HepG2 (cell line): ENCODE measurements around the gene WRAP73. TPM values are rescaled to one million over a fixed set of nuclear protein-coding genes. Genes with fewer than 3 reads are reported as not detected.

Experiments
- ATAC-seq: fragments of 200-7000 bp; cut with Tn5 transposase; 3 replicates; pipeline ENCODE4 v1.9.1; 2020; ENCODE audit warnings: mild to moderate bottlenecking, moderate library complexity
- BruUV-seq: library from RNA; stranded (reverse); fragments of 400-500 nt; replicated peaks from 2 replicates; lab custom pipeline; 2021; lab: Mats Ljungman, UMichigan
- CTCF ChIA-PET: fragments of 300-600 bp; formaldehyde crosslinking; extraction: SDS; loops from one replicate; lab custom pipeline; 2021; ENCODE audit warnings: low total read pairs, inconsistent platforms, low intra/inter-chr PET ratio; lab: Yijun Ruan, JAX
- POLR2A ChIA-PET: fragments of 350-600 bp; sonication (Branson Sonifier 250); formaldehyde crosslinking; loops from one replicate; lab custom pipeline; 2020; ENCODE audit warnings: antibody characterized with exemption, inconsistent platforms; lab: Yijun Ruan, JAX
- DNase-seq: peaks from one replicate; pipeline ENCODE4 v3.0.0-alpha.2; 2015; ENCODE audit warnings: low spot score
- FAIRE-seq: peaks from 3 replicates; lab custom pipeline; 2011; peaks lifted over from hg19 to GRCh38; lab: Jason Lieb, UNC
- H2AFZ ChIP-seq: one replicate; pipeline ENCODE4 v1.6.1; 2011; ENCODE audit warnings: low read length, inconsistent platforms
- H3K27ac ChIP-seq: fragments of 300-600 bp; 3 replicates; pipeline ENCODE4 v1.8.0; 2011; ENCODE audit warnings: mixed run types, mild to moderate bottlenecking, mixed read lengths, low read length, inconsistent platforms; ENCODE audit not compliant: insufficient read depth; ENCODE audit errors: extremely low read length
- H3K27me3 ChIP-seq, 2 experiments: fragments of 200-600 bp in 1 of 2; 2 replicates in 1 of 2; 3 replicates in 1 of 2; pipeline versions ENCODE4 v1.6.0 to v1.8.0; 2011; ENCODE audit warnings: low read length in 2 of 2, mild to moderate bottlenecking in 2 of 2, moderate library complexity in 2 of 2, inconsistent platforms in 1 of 2; ENCODE audit not compliant: insufficient read depth in 2 of 2, control insufficient read depth in 1 of 2
- H3K36me3 ChIP-seq, 2 experiments: fragments of 200-600 bp in 1 of 2; replicated peaks in 1 of 2; 2 replicates in 1 of 2; 3 replicates in 1 of 2; pipeline versions ENCODE4 v1.5.1 to v1.8.0; 2011; ENCODE audit warnings: low read length in 2 of 2, inconsistent platforms in 1 of 2; ENCODE audit not compliant: insufficient read depth in 2 of 2, control insufficient read depth in 1 of 2
- H3K4me1 ChIP-seq: 2 replicates; pipeline ENCODE4 v1.5.1; 2012; ENCODE audit warnings: low read length, inconsistent platforms; ENCODE audit not compliant: insufficient read depth
- H3K4me2 ChIP-seq: 2 replicates; pipeline ENCODE4 v1.6.0; 2011; ENCODE audit warnings: low read depth, low read length, inconsistent platforms
- H3K4me3 ChIP-seq, 3 experiments: fragments of 200-600 bp in 1 of 3; sonication (generic), shearing (Covaris generic) in 1 of 3; replicated peaks in 1 of 3; 2 replicates each; pipeline ENCODE4 v1.5.1; 2011 to 2016; ENCODE audit warnings: low read length in 3 of 3, inconsistent platforms in 2 of 3, low read depth in 2 of 3, mild to moderate bottlenecking in 2 of 3, control low read depth in 1 of 3, mixed read lengths in 1 of 3; ENCODE audit not compliant: insufficient read depth in 1 of 3
- H3K79me2 ChIP-seq: one replicate; pipeline ENCODE4 v1.6.1; 2011; ENCODE audit warnings: low read length, inconsistent platforms; ENCODE audit not compliant: insufficient read depth
- H3K9ac ChIP-seq: 2 replicates; pipeline ENCODE4 v1.6.0; 2011; ENCODE audit warnings: mild to moderate bottlenecking, low read depth, low read length, inconsistent platforms; ENCODE audit not compliant: insufficient read depth
- H3K9me3 ChIP-seq: 2 replicates; pipeline ENCODE4 v1.5.1; 2012; ENCODE audit warnings: mild to moderate bottlenecking, low read length
- H4K20me1 ChIP-seq: 2 replicates; pipeline ENCODE4 v1.6.0; 2011; ENCODE audit warnings: inconsistent platforms, mild to moderate bottlenecking, low read length, moderate library complexity; ENCODE audit not compliant: insufficient read depth
- ATM ChIP-seq: fragments of 450-650 bp; IDR thresholded peaks from 2 replicates; pipeline ENCODE4 v1.7.1; 2017; ENCODE audit warnings: mild to moderate bottlenecking, borderline replicate concordance
- CREM ChIP-seq, 2 experiments: sonication (generic) in 1 of 2; formaldehyde crosslinking in 1 of 2; IDR thresholded peaks; 2 replicates each; pipeline versions ENCODE4 v1.4.0 to v1.6.1; 2016 to 2020; ENCODE audit warnings: antibody characterized with exemption in 1 of 2, mild to moderate bottlenecking in 1 of 2, missing genetic modification reagents in 1 of 2
- FOXK1 ChIP-seq: sonication (generic); formaldehyde crosslinking; IDR thresholded peaks from 2 replicates; pipeline ENCODE4 v1.4.0; 2020; ENCODE audit warnings: low read depth, missing genetic modification reagents, borderline replicate concordance
- IRF2 ChIP-seq: IDR thresholded peaks from 2 replicates; pipeline ENCODE4 v1.6.1; 2018; ENCODE audit warnings: missing genetic modification reagents, missing compliant biosample characterization
- SRSF1 ChIP-seq: fragments of 200-400 bp; formaldehyde crosslinking; optimal IDR thresholded peaks from 2 replicates; pipeline ENCODE3; 2017; ENCODE audit warnings: mild to moderate bottlenecking, low read depth, low read length, moderate library complexity
- SYNCRIP ChIP-seq: fragments of 200-400 bp; formaldehyde crosslinking; IDR thresholded peaks from 2 replicates; pipeline ENCODE4 v1.6.1; 2018; ENCODE audit warnings: mild to moderate bottlenecking, low read depth, low read length; ENCODE audit not compliant: insufficient read depth
- ZEB1 ChIP-seq: IDR thresholded peaks from 2 replicates; pipeline ENCODE4 v1.6.1; 2012; ENCODE audit warnings: mild to moderate bottlenecking, low read depth, inconsistent platforms; ENCODE audit not compliant: insufficient replicate concordance
- ZFX ChIP-seq: sonication (generic); formaldehyde crosslinking; IDR thresholded peaks from 2 replicates; pipeline ENCODE4 v1.4.0; 2020; ENCODE audit warnings: mild to moderate bottlenecking, low read depth, missing genetic modification reagents, moderate library complexity
- ZNF547 ChIP-seq: sonication (generic); formaldehyde crosslinking; IDR thresholded peaks from 2 replicates; pipeline ENCODE4 v1.5.1; 2020; ENCODE audit warnings: mild to moderate bottlenecking, missing genetic modification reagents
- ZNF605 ChIP-seq: sonication (generic); formaldehyde crosslinking; IDR thresholded peaks from 2 replicates; pipeline ENCODE4 v1.8.0; 2022; ENCODE audit warnings: mild to moderate bottlenecking, missing genetic modification reagents
- ZNF674 ChIP-seq: sonication (generic); formaldehyde crosslinking; IDR thresholded peaks from 2 replicates; pipeline ENCODE4 v1.5.0; 2020; ENCODE audit warnings: low read depth, mild to moderate bottlenecking, missing genetic modification reagents
- ZNF747 ChIP-seq: sonication (generic); formaldehyde crosslinking; IDR thresholded peaks from 2 replicates; pipeline ENCODE4 v1.8.1; 2023; ENCODE audit warnings: missing genetic modification reagents, mild to moderate bottlenecking, borderline replicate concordance
- WGBS: methylation state at CpG from one replicate; pipeline ENCODE4 v1.1.6; 2017; ENCODE audit warnings: low lambda C conversion rate; 5-methylcytosine and 5-hydroxymethylcytosine counted together
- in situ Hi-C: cut with HindIII; loops from 2 replicates; pipeline ENCODE4 v1.10.0; 2017; ENCODE audit warnings: low pct_unique_long_range_greater_than_20kb; ENCODE audit not compliant: extremely low pct_ligation_motif_present
- intact Hi-C: fragments of 100-400 bp; cut with micrococcal nuclease; formaldehyde crosslinking; loops from one replicate; pipeline ENCODE4 v1.10.0; 2022; ENCODE audit not compliant: unreplicated experiment
- polyA plus RNA-seq, 8 experiments: library from polyadenylated mRNA; depleted of rRNA in 3 of 8; stranded (reverse) in 7 of 8; unstranded in 1 of 8; fragments of >200 nt; fragmentation: Illumina TruSeq in 4 of 8; extraction: Trizol in 4 of 8; gene quantifications; 2 replicates each; pipeline versions ENCODE4 v1.2.1 to v1.2.3, GENCODE V29; 2011 to 2016; ENCODE audit warnings: low read depth in 4 of 8, missing spikeins in 1 of 8, mixed read lengths in 1 of 8; ENCODE audit not compliant: insufficient read depth in 1 of 8
- total RNA-seq, 5 experiments: library from RNA; depleted of rRNA; stranded (reverse); fragments of >200 nt; fragmentation: Illumina TruSeq; extraction: Trizol; gene quantifications; 2 replicates each; pipeline ENCODE4 v1.2.3, GENCODE V29; 2016; ENCODE audit warnings: low read depth in 1 of 5
- TF ChIP-seq, protein P1 (sequence below), 2 experiments: sonication (generic) in 1 of 2; formaldehyde crosslinking in 1 of 2; IDR thresholded peaks; 2 replicates each; pipeline versions ENCODE4 v1.4.0 to v1.6.1; 2018 to 2020; ENCODE audit warnings: missing genetic modification reagents in 2 of 2, borderline replicate concordance in 1 of 2, low read depth in 1 of 2, mild to moderate bottlenecking in 1 of 2, missing biosample characterization in 1 of 2
- TF ChIP-seq, protein P2 (sequence below): sonication (generic); formaldehyde crosslinking; IDR thresholded peaks from 2 replicates; pipeline ENCODE4 v1.5.1; 2020; ENCODE audit warnings: mild to moderate bottlenecking, missing genetic modification reagents
- TF ChIP-seq, protein P3 (sequence below): sonication (generic); formaldehyde crosslinking; conservative IDR thresholded peaks from 2 replicates; pipeline ENCODE4 v1.8.1; 2023; ENCODE audit warnings: missing genetic modification reagents

Gene WRAP73
- total and polyA plus RNA-seq, 2 of the 13 experiments (the other 11 are each of a cell fraction or from before 2014, with no cell fraction given): 18.1 to 40.4 TPM

DNA sequence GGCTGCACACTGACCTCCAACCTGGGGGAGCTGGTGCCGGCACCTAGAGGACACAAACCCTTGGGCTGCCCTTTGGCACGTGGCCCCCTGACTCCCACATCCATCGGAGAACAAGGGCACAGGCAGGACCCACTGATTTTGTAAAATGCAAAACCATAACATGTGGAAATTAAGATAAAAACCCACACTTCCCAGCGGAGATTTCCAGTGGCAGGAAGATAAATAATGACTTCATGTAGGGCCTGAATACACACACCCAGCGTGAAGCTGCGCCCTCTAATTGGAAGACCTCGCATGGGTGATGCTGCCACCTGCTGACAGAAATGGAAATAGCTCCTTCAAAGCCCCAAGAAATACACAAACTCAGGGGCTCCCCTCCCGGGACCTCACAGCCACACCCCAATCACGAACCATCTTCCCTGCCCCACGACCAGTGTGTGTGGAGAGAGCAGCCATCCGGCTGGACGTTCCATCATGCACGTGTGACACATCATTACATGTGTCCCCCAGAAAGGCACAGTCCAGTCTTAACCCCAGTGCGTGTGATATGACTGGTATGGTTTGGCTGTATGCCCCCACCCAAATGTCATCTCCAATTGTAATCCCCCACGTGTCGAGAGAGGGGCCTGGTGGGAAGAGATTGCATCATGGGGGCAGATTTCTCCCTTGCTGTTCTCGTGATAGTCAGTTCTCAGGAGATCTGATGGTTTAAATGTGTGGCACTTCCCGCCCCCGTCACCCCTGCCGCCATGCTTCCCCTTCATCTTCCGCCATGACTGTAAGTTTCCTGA, 30.8 kb downstream of the WRAP73 start:
- peak; percentile 77 for DNase-seq
- TF ChIP-seq, protein P1, sequence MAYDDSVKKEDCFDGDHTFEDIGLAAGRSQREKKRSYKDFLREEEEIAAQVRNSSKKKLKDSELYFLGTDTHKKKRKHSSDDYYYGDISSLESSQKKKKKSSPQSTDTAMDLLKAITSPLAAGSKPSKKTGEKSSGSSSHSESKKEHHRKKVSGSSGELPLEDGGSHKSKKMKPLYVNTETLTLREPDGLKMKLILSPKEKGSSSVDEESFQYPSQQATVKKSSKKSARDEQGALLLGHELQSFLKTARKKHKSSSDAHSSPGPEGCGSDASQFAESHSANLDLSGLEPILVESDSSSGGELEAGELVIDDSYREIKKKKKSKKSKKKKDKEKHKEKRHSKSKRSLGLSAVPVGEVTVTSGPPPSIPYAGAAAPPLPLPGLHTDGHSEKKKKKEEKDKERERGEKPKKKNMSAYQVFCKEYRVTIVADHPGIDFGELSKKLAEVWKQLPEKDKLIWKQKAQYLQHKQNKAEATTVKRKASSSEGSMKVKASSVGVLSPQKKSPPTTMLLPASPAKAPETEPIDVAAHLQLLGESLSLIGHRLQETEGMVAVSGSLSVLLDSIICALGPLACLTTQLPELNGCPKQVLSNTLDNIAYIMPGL (CRISPR knock-in tag; IDR thresholded peaks at IDR 0.05; ENCODE audit: borderline replicate concordance in 1 of 2, low read depth in 1 of 2): 0 out of 4 replicates have a peak, but pooled peaks of 1 of the 2 experiments have one; percentile 14
- TF ChIP-seq, protein P2, sequence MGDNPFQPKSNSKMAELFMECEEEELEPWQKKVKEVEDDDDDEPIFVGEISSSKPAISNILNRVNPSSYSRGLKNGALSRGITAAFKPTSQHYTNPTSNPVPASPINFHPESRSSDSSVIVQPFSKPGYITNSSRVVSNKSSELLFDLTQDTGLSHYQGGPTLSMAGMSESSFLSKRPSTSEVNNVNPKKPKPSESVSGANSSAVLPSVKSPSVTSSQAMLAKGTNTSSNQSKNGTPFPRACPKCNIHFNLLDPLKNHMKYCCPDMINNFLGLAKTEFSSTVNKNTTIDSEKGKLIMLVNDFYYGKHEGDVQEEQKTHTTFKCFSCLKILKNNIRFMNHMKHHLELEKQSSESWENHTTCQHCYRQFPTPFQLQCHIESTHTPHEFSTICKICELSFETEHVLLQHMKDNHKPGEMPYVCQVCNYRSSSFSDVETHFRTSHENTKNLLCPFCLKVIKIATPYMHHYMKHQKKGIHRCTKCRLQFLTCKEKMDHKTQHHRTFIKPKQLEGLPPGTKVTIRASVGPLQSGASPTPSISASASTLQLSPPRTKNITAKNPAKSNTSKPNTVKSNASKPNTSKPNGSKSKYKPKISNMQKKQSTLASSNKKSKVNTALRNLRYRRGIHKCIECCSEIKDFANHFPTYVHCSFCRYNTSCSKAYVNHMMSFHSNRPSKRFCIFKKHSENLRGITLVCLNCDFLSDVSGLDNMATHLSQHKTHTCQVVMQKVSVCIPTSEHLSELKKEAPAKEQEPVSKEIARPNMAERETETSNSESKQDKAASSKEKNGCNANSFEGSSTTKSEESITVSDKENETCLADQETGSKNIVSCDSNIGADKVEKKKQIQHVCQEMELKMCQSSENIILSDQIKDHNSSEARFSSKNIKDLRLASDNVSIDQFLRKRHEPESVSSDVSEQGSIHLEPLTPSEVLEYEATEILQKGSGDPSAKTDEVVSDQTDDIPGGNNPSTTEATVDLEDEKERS (CRISPR knock-in tag): no peak
- TF ChIP-seq ZNF747 (no peak), FOXK1 (0 out of 2 replicates have a peak, but pooled peaks have one; percentile 33), CREM (IDR thresholded peaks at IDR 0.05) (no peak), CREM (CRISPR knock-in tag; IDR thresholded peaks at IDR 0.05) (no peak), SRSF1 (no peak), SYNCRIP (no peak), IRF2 (no peak), ATM (no peak), ZEB1 (no peak), ZFX (CRISPR knock-in tag) (peak; percentile 16; the same call in 1 of the 2 replicates), ZNF674 (CRISPR knock-in tag) (no peak), ZNF547 (CRISPR knock-in tag) (no peak), ZNF605 (CRISPR knock-in tag) (peak; percentile 67; the same call in 1 of the 2 replicates)
- TF ChIP-seq, protein P3, sequence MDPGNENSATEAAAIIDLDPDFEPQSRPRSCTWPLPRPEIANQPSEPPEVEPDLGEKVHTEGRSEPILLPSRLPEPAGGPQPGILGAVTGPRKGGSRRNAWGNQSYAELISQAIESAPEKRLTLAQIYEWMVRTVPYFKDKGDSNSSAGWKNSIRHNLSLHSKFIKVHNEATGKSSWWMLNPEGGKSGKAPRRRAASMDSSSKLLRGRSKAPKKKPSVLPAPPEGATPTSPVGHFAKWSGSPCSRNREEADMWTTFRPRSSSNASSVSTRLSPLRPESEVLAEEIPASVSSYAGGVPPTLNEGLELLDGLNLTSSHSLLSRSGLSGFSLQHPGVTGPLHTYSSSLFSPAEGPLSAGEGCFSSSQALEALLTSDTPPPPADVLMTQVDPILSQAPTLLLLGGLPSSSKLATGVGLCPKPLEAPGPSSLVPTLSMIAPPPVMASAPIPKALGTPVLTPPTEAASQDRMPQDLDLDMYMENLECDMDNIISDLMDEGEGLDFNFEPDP (CRISPR knock-in tag): no peak

More for the DNA sequence above, 30.8 kb downstream of the WRAP73 start:
- intact Hi-C loops: loop anchor here (1.0 to 5.0 kb wide), 3 partner anchors 32 to 127 kb away; no protein-coding TSS in a partner anchor
- in situ Hi-C loops: no loop called here
- no peak overlapping the region for H3K27ac ChIP-seq
- ChIA-PET POLR2A (interaction anchor here (0.9 kb wide), 1 partner anchor 166 kb away, joined by 5 read pairs; no protein-coding TSS in a partner anchor), CTCF (interaction anchor here (1.1 to 2.3 kb wide), 6 partner anchors 29 to 128 kb away, joined by 3 to 32 read pairs (median 8); no protein-coding TSS in a partner anchor)
- H3K79me2 ChIP-seq: no peaks in the 10 kb centered on the region
- H3K9me3 ChIP-seq: no peaks in the 10 kb centered on the region
- H3K4me2 ChIP-seq: peak overlapping the region; percentile 30
- H2AFZ ChIP-seq: no peak overlapping the region
- 13% methylated on average over 9 of the region's 21 CpGs for WGBS
- H3K27me3 ChIP-seq: peaks cover 16 to 46% of the 10 kb centered on the region in 2 experiments
- ATAC-seq (peak; percentile 79), FAIRE-seq (peak; percentile 85)
- no peaks in the 10 kb centered on the region for H4K20me1 ChIP-seq
- no peaks in the 10 kb centered on the region for H3K36me3 ChIP-seq
- H3K9ac ChIP-seq: no peak overlapping the region
- no peak overlapping the region for H3K4me3 ChIP-seq
- peaks cover 40% of the 10 kb centered on the region for H3K4me1 ChIP-seq
- BruUV-seq: no TSS peak
